ENCODE results near the gene PPP2R3B.

- TF ChIP-seq CTCF (IDR thresholded peaks at IDR 0.05) (no peak), POLR2A (IDR thresholded peaks at IDR 0.05) (no peak)
These were observed 3.8 kb upstream of the PPP2R3B start for GRCh38 chrX:390459-390858.
